Measurements from ENCODE around the gene MTMR12. TPM values are rescaled to one million over a fixed set of nuclear protein-coding genes. Genes with fewer than 3 reads are reported as not detected.
"Not testable (repeated sequence)": the region's sequence is repeated elsewhere in the genome, so short reads cannot be mapped to it uniquely, and the experiment has no call there.

MTMR12 gene
- total RNA-seq, 1 donor: 17.1 TPM

- peak; percentile 33 for DNase-seq (ENCODE audit: low read depth)
- H3K4me3 ChIP-seq (ENCODE audit: low read depth, low read length): no peak overlapping the region
- TF ChIP-seq CTCF (IDR thresholded peaks at IDR 0.05; ENCODE audit: insufficient read depth, low read length): no peak
These were observed 9.6 kb downstream of the MTMR12 start for GRCh38 chr5:32302835-32303754.

GRCh38 chr5:32301891-32302290 lies 10.8 kb downstream of the MTMR12 start:
- H3K4me3 ChIP-seq (ENCODE audit: low read depth, low read length): no peak overlapping the region
- no peak for TF ChIP-seq CTCF (IDR thresholded peaks at IDR 0.05; ENCODE audit: insufficient read depth, low read length)
- DNase-seq (ENCODE audit: low read depth): no peak

GRCh38 chr5:32299059-32299677 lies 13.6 kb downstream of the MTMR12 start:
- no peak for TF ChIP-seq CTCF (IDR thresholded peaks at IDR 0.05; ENCODE audit: insufficient read depth, low read length)
- H3K4me3 ChIP-seq (ENCODE audit: low read depth, low read length): no peak overlapping the region
- no peak for DNase-seq (ENCODE audit: low read depth)

- H3K4me3 ChIP-seq (ENCODE audit: low read depth, low read length): no peak overlapping the region
- TF ChIP-seq CTCF (IDR thresholded peaks at IDR 0.05; ENCODE audit: insufficient read depth, low read length): no peak
- no peak for DNase-seq (ENCODE audit: low read depth)
These were observed 14.7 kb downstream of the MTMR12 start for GRCh38 chr5:32298059-32298415.

GRCh38 chr5:32297181-32298058 lies 15.3 kb downstream of the MTMR12 start:
- no peak overlapping the region for H3K4me3 ChIP-seq (ENCODE audit: low read depth, low read length)
- no peak for DNase-seq (ENCODE audit: low read depth)
- no peak for TF ChIP-seq CTCF (IDR thresholded peaks at IDR 0.05; ENCODE audit: insufficient read depth, low read length)

- not testable (repeated sequence) for H3K4me3 ChIP-seq (ENCODE audit: low read depth, low read length); DNase-seq (ENCODE audit: low read depth)
These were observed 16.6 kb downstream of the MTMR12 start for GRCh38 chr5:32295966-32296772.

Measured in fibroblast of the aortic adventitia (primary cell).